ENCODE results near the gene FZD7.

The FZD7 gene

GRCh38 chr2:202052235-202052634 is 18.6 kb downstream of the FZD7 start:
- TF ChIP-seq CTCF (IDR thresholded peaks at IDR 0.05): no peak
- H3K4me3 Mint-ChIP-seq: no peak overlapping the region
- no peak overlapping the region for H3K27ac Mint-ChIP-seq
- no peaks in the 10 kb centered on the region for H3K36me3 Mint-ChIP-seq (ENCODE audit: low read depth)
- peaks cover 25% of the 10 kb centered on the region for H3K27me3 Mint-ChIP-seq (ENCODE audit: low read depth, poor library complexity)
- H3K4me1 Mint-ChIP-seq: peaks cover 36% of the 10 kb centered on the region
- DNase-seq: no peak
- no peaks in the 10 kb centered on the region for H3K9me3 Mint-ChIP-seq

GRCh38 chr2:202054679-202055078 is 21.0 kb downstream of the FZD7 start:
- Mint-ChIP-seq H3K9me3 (no peaks in the 10 kb centered on the region), H3K4me3 (no peak overlapping the region), H3K36me3 (ENCODE audit: low read depth) (no peaks in the 10 kb centered on the region), H3K27me3 (ENCODE audit: low read depth, poor library complexity) (peaks cover 23% of the 10 kb centered on the region), H3K27ac (no peak overlapping the region), H3K4me1 (peaks cover 27% of the 10 kb centered on the region)
- TF ChIP-seq CTCF (IDR thresholded peaks at IDR 0.05): no peak
- DNase-seq: no peak

- Mint-ChIP-seq H3K4me1 (peaks cover 7% of the 10 kb centered on the region), H3K27me3 (ENCODE audit: low read depth, poor library complexity) (peaks cover 23% of the 10 kb centered on the region), H3K9me3 (no peaks in the 10 kb centered on the region), H3K27ac (no peak overlapping the region), H3K4me3 (no peak overlapping the region), H3K36me3 (ENCODE audit: low read depth) (no peaks in the 10 kb centered on the region)
- no peak for DNase-seq
- TF ChIP-seq CTCF (IDR thresholded peaks at IDR 0.05): no peak
These were observed 23.0 kb downstream of the FZD7 start for GRCh38 chr2:202056611-202057010.

- H3K4me1 Mint-ChIP-seq: peaks cover 21% of the 10 kb centered on the region
- H3K27ac Mint-ChIP-seq: no peak overlapping the region
These were observed 26.6 kb downstream of the FZD7 start for GRCh38 chr2:202060218-202060617.

GRCh38 chr2:202061695-202062094 is 28.0 kb downstream of the FZD7 start:
- no peak for TF ChIP-seq CTCF (IDR thresholded peaks at IDR 0.05)
- H3K27me3 Mint-ChIP-seq (ENCODE audit: low read depth, poor library complexity): peaks cover 9% of the 10 kb centered on the region
- no peaks in the 10 kb centered on the region for H3K9me3 Mint-ChIP-seq
- no peak for DNase-seq
- no peak overlapping the region for H3K4me3 Mint-ChIP-seq
- H3K27ac Mint-ChIP-seq: no peak overlapping the region
- H3K36me3 Mint-ChIP-seq (ENCODE audit: low read depth): no peaks in the 10 kb centered on the region
- H3K4me1 Mint-ChIP-seq: peaks cover 30% of the 10 kb centered on the region

More at GRCh38 chr2:202060218-202060617, 26.6 kb downstream of the FZD7 start:
- Mint-ChIP-seq H3K27me3 (ENCODE audit: low read depth, poor library complexity) (peaks cover 18% of the 10 kb centered on the region), H3K36me3 (ENCODE audit: low read depth) (no peaks in the 10 kb centered on the region), H3K4me3 (no peak overlapping the region), H3K9me3 (no peaks in the 10 kb centered on the region)
- TF ChIP-seq CTCF (IDR thresholded peaks at IDR 0.05): peak; percentile 36
- no peak for DNase-seq

- no peaks in the 10 kb centered on the region for H3K36me3 Mint-ChIP-seq (ENCODE audit: low read depth)
- H3K27ac Mint-ChIP-seq: peak overlapping the region; percentile 80
- no peak for DNase-seq
- peaks cover 53% of the 10 kb centered on the region for H3K4me1 Mint-ChIP-seq
- no peaks in the 10 kb centered on the region for H3K9me3 Mint-ChIP-seq
- no peak for TF ChIP-seq CTCF (IDR thresholded peaks at IDR 0.05)
- peaks cover 5% of the 10 kb centered on the region for H3K27me3 Mint-ChIP-seq (ENCODE audit: low read depth, poor library complexity)
- H3K4me3 Mint-ChIP-seq: no peak overlapping the region
These were observed 30.7 kb downstream of the FZD7 start for GRCh38 chr2:202064171-202064880.

All from nephron progenitor cell (in vitro differentiated cells).